GM21515 (cell line): ENCODE measurements around the gene MAGEA9B.
A peak's percentile ranks its signal among the peaks of the same experiment; 100 is the strongest.
"Not testable (repeated sequence)": the region's sequence is repeated elsewhere in the genome, so short reads cannot be mapped to it uniquely, and the experiment has no call there.

Experiments used
- ATAC-seq: cut with Tn5 transposase; IDR thresholded peaks from one replicate; pipeline ENCODE4 v1.9.1; 2021; ENCODE audit not compliant: unreplicated experiment

The MAGEA9B gene, protein sequence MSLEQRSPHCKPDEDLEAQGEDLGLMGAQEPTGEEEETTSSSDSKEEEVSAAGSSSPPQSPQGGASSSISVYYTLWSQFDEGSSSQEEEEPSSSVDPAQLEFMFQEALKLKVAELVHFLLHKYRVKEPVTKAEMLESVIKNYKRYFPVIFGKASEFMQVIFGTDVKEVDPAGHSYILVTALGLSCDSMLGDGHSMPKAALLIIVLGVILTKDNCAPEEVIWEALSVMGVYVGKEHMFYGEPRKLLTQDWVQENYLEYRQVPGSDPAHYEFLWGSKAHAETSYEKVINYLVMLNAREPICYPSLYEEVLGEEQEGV

DNA sequence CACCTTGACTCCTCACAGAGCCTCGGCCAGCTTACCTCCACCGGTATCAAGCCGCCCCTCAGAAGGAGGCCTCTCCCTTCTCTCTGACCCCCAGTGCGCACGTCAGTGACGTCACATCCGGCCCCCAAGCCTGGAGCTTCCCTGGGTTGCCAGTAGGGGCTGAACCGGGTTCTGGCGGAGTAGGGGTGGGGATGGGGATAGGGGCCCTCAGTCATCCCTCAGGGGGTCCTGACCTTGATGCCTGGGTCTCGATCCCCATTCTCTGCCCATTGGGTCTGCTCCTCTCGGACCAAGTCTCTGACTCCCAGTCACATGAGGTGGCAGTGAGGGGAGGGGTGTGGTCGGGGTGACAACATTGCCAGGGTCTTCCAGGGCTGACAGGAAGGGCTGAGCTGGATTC is at the start of gene MAGEA9B:
TSS of gene MAGEA9B (minus strand) at position 101 of the 400 bp plus-strand sequence. CDS start 4,280 bp downstream, outside the sequence.
- ATAC-seq, result not testable (repeated sequence)

- ATAC-seq, result no peak
These were observed 46.3 kb upstream of the MAGEA9B start for GRCh38 chrX:149633511-149633910.

- ATAC-seq, result peak; percentile 94
These were observed 44.2 kb upstream of the MAGEA9B start, which contains the start of gene TMEM185A for GRCh38 chrX:149631234-149632165. Gene TMEM185A (minus strand): TSS chrX:149631792. CDS start chrX:149631580, 212 bp downstream.

DNA sequence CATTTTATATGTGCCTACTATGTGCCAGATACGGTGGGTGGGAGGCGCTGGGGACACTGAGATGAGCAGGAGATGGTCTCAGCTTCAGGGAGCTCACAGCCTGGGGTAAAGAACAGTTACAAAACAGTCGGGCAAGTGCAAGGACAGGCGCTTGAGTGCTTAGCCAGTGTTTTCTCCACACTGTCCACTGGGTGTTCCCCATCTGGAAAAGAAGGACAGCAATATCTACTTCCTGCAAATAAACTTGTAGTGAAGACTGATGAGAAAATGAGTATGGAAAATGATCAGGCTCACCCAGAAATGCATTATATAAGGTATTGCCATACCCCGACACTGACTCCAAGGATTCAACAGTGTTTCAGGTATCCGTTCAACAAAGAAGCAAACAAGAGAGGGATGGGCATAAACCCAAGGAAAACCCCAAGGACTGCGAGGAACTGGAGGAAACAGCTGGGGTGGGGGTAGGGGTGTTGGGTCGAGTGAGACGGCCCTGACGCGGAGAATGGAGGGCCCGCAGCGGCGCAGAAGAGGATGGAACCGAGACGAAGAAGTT is 43.5 kb upstream of the MAGEA9B start:
- ATAC-seq, result no peak

GRCh38 chrX:149629730-149630387 is 42.6 kb upstream of the MAGEA9B start:
- ATAC-seq, result no peak

- ATAC-seq, result no peak
These were observed 41.5 kb upstream of the MAGEA9B start for GRCh38 chrX:149628768-149629167.

DNA sequence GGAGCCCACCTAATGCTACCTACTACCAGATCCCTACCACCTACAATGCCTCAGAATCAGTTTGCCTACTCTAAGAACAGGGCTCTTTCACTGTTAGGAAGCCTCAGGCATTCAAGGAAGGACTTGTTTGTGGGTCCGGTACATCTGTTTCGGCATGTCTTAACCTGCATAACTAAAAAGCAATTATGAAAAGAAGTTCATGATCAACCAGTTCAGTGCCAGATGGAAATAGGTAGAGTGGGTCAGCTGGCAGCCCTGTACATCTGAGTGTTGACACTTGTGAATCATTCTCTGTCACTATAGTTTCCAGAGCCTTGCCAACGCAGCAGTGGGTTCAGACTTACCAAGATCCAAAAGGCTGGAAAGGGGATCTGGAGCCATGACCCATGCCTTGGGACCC is 41.0 kb upstream of the MAGEA9B start:
- ATAC-seq, result no peak

GRCh38 chrX:149626829-149627228 is 39.6 kb upstream of the MAGEA9B start:
- ATAC-seq, result not testable (repeated sequence)

GRCh38 chrX:149619662-149620061 is 32.4 kb upstream of the MAGEA9B start:
- not testable (repeated sequence) for ATAC-seq

- no peak for ATAC-seq
These were observed 31.6 kb upstream of the MAGEA9B start for GRCh38 chrX:149618871-149619270.

DNA sequence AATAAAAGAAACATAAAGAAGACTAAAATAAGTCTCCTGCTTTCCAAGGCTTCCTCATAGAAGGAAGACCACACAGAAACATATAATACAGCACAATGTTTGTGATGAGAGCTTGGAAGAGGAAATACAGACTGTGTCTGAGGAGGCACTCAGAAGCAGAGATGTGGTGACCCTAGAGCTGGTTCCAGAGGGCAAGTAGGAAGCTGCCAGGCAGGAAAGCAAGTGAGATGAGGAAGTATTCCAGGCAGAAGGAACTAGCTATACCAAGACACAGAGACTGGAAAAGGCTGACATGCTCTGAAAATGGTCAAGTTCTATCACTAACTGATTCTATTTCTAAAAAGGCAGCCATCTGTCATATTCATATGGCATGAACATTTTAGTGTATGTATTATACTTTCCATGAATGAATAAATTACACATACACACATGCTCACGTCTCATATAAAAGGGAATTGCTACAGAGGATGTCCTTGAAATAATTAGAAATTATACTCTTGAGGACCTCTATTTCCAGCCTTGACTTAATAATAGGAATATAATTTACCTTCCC is 24.4 kb upstream of the MAGEA9B start:
- no peak for ATAC-seq

DNA sequence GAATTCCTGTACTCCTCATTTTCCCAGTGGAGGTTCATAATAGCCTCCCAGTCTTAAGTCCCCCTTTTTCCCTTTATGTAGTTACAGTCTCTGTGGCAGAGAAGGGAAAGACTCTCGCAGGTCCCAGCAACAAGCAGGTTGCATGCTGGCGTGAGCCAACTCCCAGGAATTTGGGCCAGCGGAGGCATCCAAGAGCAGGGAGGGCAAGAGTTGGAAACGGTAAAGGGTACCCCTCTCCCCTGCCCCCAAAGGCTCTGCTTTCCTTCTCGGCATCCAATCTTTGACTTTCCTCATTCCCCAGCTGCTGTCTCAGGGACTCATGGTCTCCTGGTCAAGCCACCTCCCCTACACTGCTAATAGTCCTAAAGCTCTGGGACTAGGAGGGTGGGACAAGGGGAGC is 23.3 kb upstream of the MAGEA9B start:
- ATAC-seq, result no peak

DNA sequence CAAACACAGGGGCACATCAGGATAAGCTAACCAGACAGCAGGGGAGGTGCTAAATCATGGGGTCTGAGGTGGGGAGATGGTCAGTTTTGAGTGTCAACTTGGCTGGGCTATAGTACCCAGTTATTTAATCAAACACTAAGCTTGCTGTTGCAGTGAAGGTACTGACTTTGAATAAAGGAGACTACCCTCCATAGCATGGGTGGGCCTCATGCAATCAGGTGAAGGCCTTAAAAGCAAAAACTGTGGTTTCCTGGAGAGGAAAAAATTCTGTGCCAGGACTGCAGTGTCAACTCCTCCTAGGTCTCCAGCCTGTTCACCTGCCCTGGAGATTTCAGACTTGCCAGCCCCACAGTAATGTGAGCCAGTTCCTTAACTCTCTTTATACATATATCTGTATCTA is 20.4 kb upstream of the MAGEA9B start:
- ATAC-seq, result no peak

GRCh38 chrX:149605248-149605885 is 18.1 kb upstream of the MAGEA9B start:
- ATAC-seq, result not testable (repeated sequence)

GRCh38 chrX:149598603-149599002 is 11.3 kb upstream of the MAGEA9B start:
- ATAC-seq, result not testable (repeated sequence)

DNA sequence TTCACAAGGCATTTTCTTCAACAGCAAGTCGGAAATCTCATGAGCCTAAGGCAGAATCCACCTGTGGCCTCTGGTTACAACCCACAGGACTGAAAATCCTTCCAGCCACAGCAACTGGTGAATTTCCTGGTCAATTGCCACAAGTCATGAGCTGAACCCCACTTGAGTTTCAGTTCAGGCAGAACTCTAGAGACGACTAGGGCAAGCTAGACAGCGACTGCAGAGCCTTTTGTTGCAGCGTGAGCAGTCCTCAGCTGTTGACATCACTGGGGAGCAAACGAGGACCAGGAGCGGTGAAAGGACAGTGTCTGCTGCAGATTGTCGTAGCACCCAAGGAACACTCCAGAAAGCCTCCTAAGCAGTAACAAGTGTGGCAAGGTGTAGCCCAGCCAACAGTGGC is 8.7 kb upstream of the MAGEA9B start:
- not testable (repeated sequence) for ATAC-seq

DNA sequence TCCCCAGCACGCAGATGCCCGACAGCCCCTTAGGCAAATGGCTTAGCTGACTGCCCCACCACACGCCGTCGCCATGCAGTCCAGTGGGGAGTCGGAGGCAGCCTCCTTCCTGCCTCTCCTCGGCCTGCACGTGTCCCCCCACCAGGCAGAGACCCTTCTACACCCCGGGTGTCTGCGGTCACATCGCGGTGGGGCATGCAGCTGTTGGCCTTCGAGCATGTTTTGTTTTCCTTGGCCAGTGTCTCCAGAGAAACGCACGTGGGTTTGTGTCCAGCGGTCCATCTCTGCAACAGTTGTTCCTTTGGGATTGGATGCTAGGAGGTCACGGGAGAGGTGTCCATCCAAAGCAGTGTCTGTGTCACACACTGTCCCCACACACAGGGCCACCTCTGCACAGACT is 8.0 kb upstream of the MAGEA9B start, which contains the start of gene HSFX2:
TSS of gene HSFX2 (minus strand) at position 101 of the 400 bp plus-strand sequence. CDS start 614 bp downstream, outside the sequence.
- ATAC-seq, result not testable (repeated sequence)

- ATAC-seq, result not testable (repeated sequence)
These were observed 3.7 kb upstream of the MAGEA9B start for GRCh38 chrX:149590993-149591392.

GRCh38 chrX:149585631-149586030 is 1.6 kb downstream of the MAGEA9B start:
- not testable (repeated sequence) for ATAC-seq

- ATAC-seq, result peak; percentile 100
These were observed 13.8 kb downstream of the MAGEA9B start for GRCh38 chrX:149573456-149573855.
